Right cardiac atrium (tissue), 5 donors: ENCODE results near the gene TUBGCP2. TPM values are rescaled to one million over a fixed set of nuclear protein-coding genes. Genes with fewer than 3 reads are reported as not detected.

Experiments used
- ATAC-seq, 2 donors: fragments of 200-7000 bp; cut with Tn5 transposase; one replicate each; pipeline versions ENCODE4 v1.8.0 to v1.9.1; 2020; ENCODE audit warnings: moderate library complexity in 2 of 2, mild to moderate bottlenecking in 1 of 2
- DNase-seq, 3 donors: peaks; one replicate each; pipeline ENCODE4 v3.0.0-alpha.2; 2020
- H3K27ac ChIP-seq: one replicate; pipeline ENCODE4 v1.5.1; 2013; ENCODE audit warnings: mild to moderate bottlenecking, low read length, control low read depth, moderate library complexity
- H3K27me3 ChIP-seq: one replicate; pipeline ENCODE4 v1.6.1; 2013; ENCODE audit not compliant: control insufficient read depth, insufficient read depth
- H3K4me1 ChIP-seq: one replicate; pipeline ENCODE4 v1.6.1; 2013; ENCODE audit warnings: low read length; ENCODE audit not compliant: control insufficient read depth, insufficient read depth
- H3K4me3 ChIP-seq: one replicate; pipeline ENCODE4 v1.5.1; 2013; ENCODE audit warnings: low read length, control low read depth
- H3K9me3 ChIP-seq: one replicate; pipeline ENCODE4 v1.6.1; 2013; ENCODE audit warnings: low read length; ENCODE audit not compliant: control insufficient read depth
- WGBS: extraction: QIAGEN DNeasy Blood & Tissue Kit; methylation state at CpG from one replicate; pipeline ENCODE4 v1.1.7; 2013; 5-methylcytosine and 5-hydroxymethylcytosine counted together
- intact Hi-C, 4 donors: fragments of 100-400 bp; cut with DNase I; formaldehyde crosslinking; loops; one replicate each; pipeline versions ENCODE4 v1.11.0 to v1.14.0; 2022 to 2023
- polyA plus RNA-seq: library from polyadenylated mRNA; stranded (reverse); fragments of 200-250 nt; gene quantifications from one replicate; pipeline ENCODE4 v1.2.3, GENCODE V29; 2013
- total RNA-seq, 4 donors: library from RNA; stranded (reverse); fragmentation: NEBNext Ultra II Directional; extraction: Animal tissue kit (Norgen Biotek cat#: 25700); gene quantifications; one replicate each; pipeline ENCODE4 v1.2.1, GENCODE V29; 2021
- donor health status: healthy with polysubstance abuse.
- donor health status: DM: no; HTN: yes; CAD: no.
- donor health status: DM: no; HTN: no; CAD: no.
- donor health status: DM: no; HTN: yes; CAD: no; lungs with severe emphysema.
- donor health status: DM: yes; HTN: yes; CAD: no.

The TUBGCP2 gene
- total and polyA plus RNA-seq, 5 donors = 23.0 to 45.9 (median 37.2) TPM

GRCh38 chr10:133341983-133342382 is 33.3 kb upstream of the TUBGCP2 start:
- Histone ChIP-seq H3K9me3 (no peaks in the 10 kb centered on the region), H3K4me3 (no peak overlapping the region), H3K27me3 (no peaks in the 10 kb centered on the region), H3K27ac (no peak overlapping the region), H3K4me1 (no peaks in the 10 kb centered on the region)
- intact Hi-C loops = no loop called here
- DNase-seq (no peak), ATAC-seq (no peak)
- whole genome bisulfite sequencing = 90% methylated on average over 4 of the region's 4 CpGs

GRCh38 chr10:133339708-133340380 is 31.2 kb upstream of the TUBGCP2 start:
- Histone ChIP-seq H3K9me3 (no peaks in the 10 kb centered on the region), H3K27me3 (no peaks in the 10 kb centered on the region), H3K27ac (no peak overlapping the region), H3K4me3 (no peak overlapping the region), H3K4me1 (no peaks in the 10 kb centered on the region)
- WGBS = 92% methylated on average over 13 of the region's 13 CpGs
- intact Hi-C loops = no loop called here
- ATAC-seq = peak in 1 of 2 donors; percentile 13
- peak in 2 of 3 donors; percentile 18 to 50 for DNase-seq

- no peak overlapping the region for H3K27ac ChIP-seq
- no peaks in the 10 kb centered on the region for H3K9me3 ChIP-seq
- 89% methylated on average over 10 of the region's 10 CpGs for WGBS
- ATAC-seq = no peak
- peak in 1 of 3 donors; percentile 13 for DNase-seq
- H3K27me3 ChIP-seq = no peaks in the 10 kb centered on the region
- intact Hi-C loops = no loop called here
- H3K4me1 ChIP-seq = no peaks in the 10 kb centered on the region
- H3K4me3 ChIP-seq = no peak overlapping the region
Measured at GRCh38 chr10:133338080-133339071, 29.7 kb upstream of the TUBGCP2 start.

GRCh38 chr10:133337370-133337725 is 28.7 kb upstream of the TUBGCP2 start:
- Histone ChIP-seq H3K27ac (no peak overlapping the region), H3K4me3 (no peak overlapping the region), H3K9me3 (no peaks in the 10 kb centered on the region), H3K27me3 (no peaks in the 10 kb centered on the region), H3K4me1 (no peaks in the 10 kb centered on the region)
- intact Hi-C loops = no loop called here
- no peak for ATAC-seq
- peak in 1 of 3 donors; percentile 19 for DNase-seq
- WGBS = 85% methylated on average over 3 of the region's 3 CpGs

- ATAC-seq = no peak
- 19% methylated on average over 63 of the region's 63 CpGs for WGBS
Measured at GRCh38 chr10:133336577-133337369, 28.1 kb upstream of the TUBGCP2 start, which contains the start of gene CALY. CALY (minus strand) TSS chr10:133336896; CDS start chr10:133328989, 7,907 bp downstream.

GRCh38 chr10:133336118-133336576 is 27.5 kb upstream of the TUBGCP2 start:
- peak in 1 of 3 donors; percentile 49 for DNase-seq
- no peak overlapping the region for H3K27ac ChIP-seq
- H3K9me3 ChIP-seq = no peaks in the 10 kb centered on the region
- H3K27me3 ChIP-seq = no peaks in the 10 kb centered on the region
- H3K4me1 ChIP-seq = no peaks in the 10 kb centered on the region
- intact Hi-C loops = no loop called here
- peak overlapping the region; percentile 26 for H3K4me3 ChIP-seq
- WGBS = 9% methylated on average over 41 of the region's 41 CpGs
- ATAC-seq = peak; percentile 4 to 8

More at GRCh38 chr10:133336577-133337369, 28.1 kb upstream of the TUBGCP2 start, which contains the start of gene CALY:
- peak; percentile 28 to 73 (median 68) for DNase-seq
- intact Hi-C loops = no loop called here
- H3K4me1 ChIP-seq = no peaks in the 10 kb centered on the region
- H3K27me3 ChIP-seq = no peaks in the 10 kb centered on the region
- H3K27ac ChIP-seq = no peak within 1 kb of the TSS
- no peaks in the 10 kb centered on the region for H3K9me3 ChIP-seq
- peak within 1 kb of the TSS; percentile 26 for H3K4me3 ChIP-seq

GRCh38 chr10:133335246-133336117 is 26.8 kb upstream of the TUBGCP2 start:
- H3K27ac ChIP-seq = no peak overlapping the region

GRCh38 chr10:133334503-133335245 is 26.0 kb upstream of the TUBGCP2 start:
- H3K4me1 ChIP-seq = no peaks in the 10 kb centered on the region
- 17% methylated on average over 51 of the region's 51 CpGs for WGBS
- H3K27me3 ChIP-seq = no peaks in the 10 kb centered on the region
- ATAC-seq = peak in 1 of 2 donors; percentile 39
- no peak overlapping the region for H3K27ac ChIP-seq
- peak overlapping the region; percentile 26 for H3K4me3 ChIP-seq
- peak in 2 of 3 donors; percentile 51 to 63 for DNase-seq
- no peaks in the 10 kb centered on the region for H3K9me3 ChIP-seq
- intact Hi-C loops = no loop called here

More at GRCh38 chr10:133335246-133336117, 26.8 kb upstream of the TUBGCP2 start:
- no peaks in the 10 kb centered on the region for H3K9me3 ChIP-seq
- H3K4me1 ChIP-seq = no peaks in the 10 kb centered on the region
- peak; percentile 73 to 85 (median 81) for DNase-seq
- H3K4me3 ChIP-seq = peak overlapping the region; percentile 26
- intact Hi-C loops = no loop called here
- H3K27me3 ChIP-seq = no peaks in the 10 kb centered on the region
- WGBS = 3% methylated on average over 75 of the region's 75 CpGs
- peak in 1 of 2 donors; percentile 38 for ATAC-seq

GRCh38 chr10:133332936-133333699 is 24.4 kb upstream of the TUBGCP2 start:
- intact Hi-C loops = no loop called here
- no peaks in the 10 kb centered on the region for H3K27me3 ChIP-seq
- WGBS = 78% methylated on average over 30 of the region's 30 CpGs

More at GRCh38 chr10:133332936-133333699, 24.4 kb upstream of the TUBGCP2 start:
- ATAC-seq = no peak
- DNase-seq = peak in 1 of 3 donors; percentile 54
- Histone ChIP-seq H3K27ac (no peak overlapping the region), H3K9me3 (no peaks in the 10 kb centered on the region), H3K4me3 (no peak overlapping the region), H3K4me1 (no peaks in the 10 kb centered on the region)
